Naive thymus-derived CD4-positive, alpha-beta T cell (primary cell): ENCODE data around the gene PEX11G. TPM values are rescaled to one million over a fixed set of nuclear protein-coding genes. Genes with fewer than 3 reads are reported as not detected.

Experiments
- ATAC-seq: fragments of 150-1000 bp; cut with Tn5 transposase; 2 replicates; pipeline ENCODE4 v1.10.0; 2021; ENCODE audit warnings: mild to moderate bottlenecking, moderate library complexity
- CTCF ChIA-PET: fragments of 350-600 bp; sonication (Branson Sonifier 250); formaldehyde crosslinking; loops from one replicate; lab custom pipeline; 2021; ENCODE audit warnings: antibody characterized with exemption; lab: Charles Lee
- POLR2A ChIA-PET: fragments of 350-600 bp; sonication (Branson Sonifier 250); formaldehyde crosslinking; loops from one replicate; lab custom pipeline; 2021; ENCODE audit warnings: antibody characterized with exemption, inconsistent platforms; lab: Charles Lee
- DNase-seq, 9 donors: peaks; one replicate each; pipeline versions ENCODE4 v3.0.0 to v3.0.0-alpha.2; 2020 to 2022; ENCODE audit warnings: mixed read lengths in 1 of 9
- H3K27ac ChIP-seq: one replicate; pipeline ENCODE4 v1.7.0; 2013; ENCODE audit warnings: mild to moderate bottlenecking, low read depth, low read length, moderate library complexity
- H3K27me3 ChIP-seq, 2 donors: one replicate each; pipeline ENCODE4 v1.7.0; 2013; ENCODE audit warnings: low read length in 2 of 2, mild to moderate bottlenecking in 2 of 2, moderate library complexity in 2 of 2; ENCODE audit not compliant: control insufficient read depth in 2 of 2, insufficient read depth in 2 of 2
- H3K36me3 ChIP-seq, 3 experiments: 1 replicate in 2 of 3; 2 replicates in 1 of 3; pipeline ENCODE4 v1.7.0; 2013; ENCODE audit warnings: low read length in 3 of 3, mild to moderate bottlenecking in 3 of 3, moderate library complexity in 1 of 3; ENCODE audit not compliant: insufficient read depth in 3 of 3, control insufficient read depth in 2 of 3
- H3K4me1 ChIP-seq, 2 donors: one replicate each; pipeline ENCODE4 v1.7.0; 2013; ENCODE audit warnings: low read length in 2 of 2, mild to moderate bottlenecking in 2 of 2, moderate library complexity in 1 of 2; ENCODE audit not compliant: control insufficient read depth in 2 of 2, insufficient read depth in 2 of 2
- H3K4me3 ChIP-seq: 2 replicates; pipeline ENCODE4 v1.7.0; 2013; ENCODE audit warnings: mild to moderate bottlenecking, low read length
- H3K9me3 ChIP-seq, 3 experiments: 1 replicate in 2 of 3; 2 replicates in 1 of 3; pipeline ENCODE4 v1.7.0; 2013; ENCODE audit warnings: low read length in 3 of 3; ENCODE audit not compliant: control insufficient read depth in 2 of 3
- H3K27ac Mint-ChIP-seq, 9 donors: one replicate each; pipeline ENCODE4 v1.8.0; 2020 to 2022; ENCODE audit warnings: mixed read lengths in 9 of 9, mild to moderate bottlenecking in 8 of 9, moderate library complexity in 5 of 9, inconsistent platforms in 2 of 9
- H3K27me3 Mint-ChIP-seq, 5 donors: one replicate each; pipeline ENCODE4 v1.8.0; 2021 to 2022; ENCODE audit warnings: mixed read lengths in 5 of 5, mild to moderate bottlenecking in 1 of 5
- H3K36me3 Mint-ChIP-seq, 5 donors: one replicate each; pipeline ENCODE4 v1.8.0; 2020 to 2022; ENCODE audit warnings: mixed read lengths in 5 of 5, mild to moderate bottlenecking in 3 of 5, inconsistent platforms in 1 of 5
- H3K4me1 Mint-ChIP-seq, 7 donors: one replicate each; pipeline ENCODE4 v1.8.0; 2020 to 2022; ENCODE audit warnings: mixed read lengths in 7 of 7, mild to moderate bottlenecking in 3 of 7, inconsistent platforms in 1 of 7
- H3K4me3 Mint-ChIP-seq, 10 donors: one replicate each; pipeline ENCODE4 v1.8.0; 2020 to 2022; ENCODE audit warnings: mild to moderate bottlenecking in 10 of 10, mixed read lengths in 10 of 10, moderate library complexity in 6 of 10, inconsistent platforms in 2 of 10
- H3K9me3 Mint-ChIP-seq, 11 donors: one replicate each; pipeline ENCODE4 v1.8.0; 2020 to 2022; ENCODE audit warnings: mixed read lengths in 11 of 11, mild to moderate bottlenecking in 4 of 11, inconsistent platforms in 1 of 11, moderate library complexity in 1 of 11
- intact Hi-C, 2 donors: fragments of 100-400 bp; cut with micrococcal nuclease; formaldehyde crosslinking; loops; one replicate each; pipeline ENCODE4 v1.15.1; 2023
- polyA plus RNA-seq, 2 donors: library from polyadenylated mRNA; unstranded; fragments of 300-500 nt; fragmentation: Illumina TruSeq; gene quantifications; one replicate each; pipeline ENCODE4 v1.2.3, GENCODE V29; 2021
- total RNA-seq, 6 experiments: library from RNA in 5 of 6; stranded (reverse) in 5 of 6; gene quantifications; 1 replicate in 5 of 6; 2 replicates in 1 of 6; pipeline ENCODE4 v1.2.3 and lab custom pipeline; 2021 to 2026

The PEX11G gene
- total and polyA plus RNA-seq, 7 experiments from 2014 or later, result 0.59 to 1.6 (median 0.77) TPM

DNA sequence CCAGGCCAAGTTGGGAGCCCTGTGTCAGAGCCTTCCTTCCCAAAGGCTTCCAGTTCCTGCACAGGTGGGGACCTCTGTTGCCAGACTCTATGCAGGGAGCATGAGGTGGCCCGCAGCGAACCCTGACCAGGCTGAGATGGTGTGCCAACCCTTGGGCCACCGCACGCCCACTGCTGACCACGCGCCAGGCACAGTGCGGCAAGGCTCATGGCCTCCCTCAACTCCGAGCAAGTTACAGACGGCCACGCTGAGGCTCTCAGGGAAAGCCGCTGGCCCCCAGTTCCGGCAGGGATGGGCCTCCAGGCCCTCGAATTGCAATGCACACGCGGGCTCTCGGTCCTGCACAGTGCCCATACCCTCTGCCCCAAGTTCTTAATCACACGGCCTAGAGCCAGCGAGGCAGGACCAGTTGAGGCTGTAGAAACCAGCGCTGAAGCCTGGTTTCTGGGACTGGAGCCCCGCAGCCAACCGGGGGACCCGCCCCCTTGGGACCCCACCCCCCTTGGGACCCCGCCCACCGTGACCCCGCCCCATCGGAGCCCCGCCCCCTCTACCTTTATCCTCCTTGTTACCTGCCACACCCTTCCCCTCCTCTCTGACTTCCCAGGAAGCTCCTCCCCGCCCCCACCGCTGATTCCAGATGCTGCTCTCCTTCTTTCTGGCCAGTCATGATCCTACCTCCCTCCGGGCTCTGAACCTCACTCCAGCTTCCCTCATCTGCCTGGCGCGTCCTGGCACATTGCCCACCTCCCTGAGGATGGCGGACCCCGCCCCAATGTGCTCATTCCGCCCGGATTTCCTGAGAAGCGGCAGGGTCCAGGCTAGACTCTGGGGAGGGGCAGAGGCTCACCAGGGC lies 6.0 kb downstream of the PEX11G start:
- DNase-seq, result no peak
- ATAC-seq, result peak; percentile 30
- POLR2A ChIA-PET, result interaction anchor here (0.6 kb wide), 1 partner anchor 226 kb away, joined by 3 read pairs; no protein-coding TSS in a partner anchor
- no peaks in the 10 kb centered on the region for H3K36me3 ChIP-seq
- Mint-ChIP-seq H3K27me3 (no peaks in the 10 kb centered on the region), H3K36me3 (no peaks in the 10 kb centered on the region), H3K4me1 (peaks cover 5 to 22% (median 11%) of the 10 kb centered on the region in 7 donors), H3K4me3 (peak overlapping the region in 8 of 10 donors; percentile 5 to 68 (median 42)), H3K27ac (peak overlapping the region in 7 of 9 donors; percentile 25 to 85 (median 67)), H3K9me3 (peaks cover 0 to 32% (median 0%) of the 10 kb centered on the region in 11 donors)
- H3K9me3 ChIP-seq, result no peaks in the 10 kb centered on the region
- no peak overlapping the region for H3K27ac ChIP-seq
- peaks cover 0 to 9% of the 10 kb centered on the region in 2 donors for H3K4me1 ChIP-seq
- H3K27me3 ChIP-seq, result no peaks in the 10 kb centered on the region
- intact Hi-C loops, result no loop called here
- CTCF ChIA-PET, result no interaction called here
- H3K4me3 ChIP-seq, result no peak overlapping the region

DNA sequence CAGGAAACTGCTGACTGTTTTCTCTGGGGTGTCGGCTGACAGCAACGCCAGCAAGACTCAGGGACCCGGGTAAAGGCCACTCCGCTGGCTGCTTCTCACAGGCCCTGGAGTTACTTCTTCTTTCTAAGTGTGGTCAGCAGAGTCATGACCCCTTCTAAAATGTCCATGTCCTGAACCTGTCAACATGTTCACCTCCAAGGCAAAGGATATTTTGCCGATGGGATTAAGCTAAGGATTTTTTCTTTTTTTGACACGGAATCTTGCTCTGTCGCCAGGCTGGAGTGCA lies 7.9 kb downstream of the PEX11G start:
- peak overlapping the region in 3 of 10 donors; percentile 14 to 35 (median 19) for H3K4me3 Mint-ChIP-seq
- Histone ChIP-seq H3K27ac (no peak overlapping the region), H3K4me1 (peaks cover 0 to 9% of the 10 kb centered on the region in 2 donors), H3K4me3 (no peak overlapping the region), H3K36me3 (no peaks in the 10 kb centered on the region), H3K27me3 (no peaks in the 10 kb centered on the region), H3K9me3 (no peaks in the 10 kb centered on the region)
- H3K9me3 Mint-ChIP-seq, result peaks cover 0 to 32% (median 0%) of the 10 kb centered on the region in 11 donors
- H3K27me3 Mint-ChIP-seq, result no peaks in the 10 kb centered on the region
- DNase-seq (no peak), ATAC-seq (no peak)
- H3K27ac Mint-ChIP-seq, result peak overlapping the region in 6 of 9 donors; percentile 8 to 93 (median 64)
- no peaks in the 10 kb centered on the region for H3K36me3 Mint-ChIP-seq
- peaks cover 5 to 22% (median 11%) of the 10 kb centered on the region in 7 donors for H3K4me1 Mint-ChIP-seq
- intact Hi-C loops, result no loop called here
- POLR2A ChIA-PET, result no interaction called here
- CTCF ChIA-PET, result no interaction called here

DNA sequence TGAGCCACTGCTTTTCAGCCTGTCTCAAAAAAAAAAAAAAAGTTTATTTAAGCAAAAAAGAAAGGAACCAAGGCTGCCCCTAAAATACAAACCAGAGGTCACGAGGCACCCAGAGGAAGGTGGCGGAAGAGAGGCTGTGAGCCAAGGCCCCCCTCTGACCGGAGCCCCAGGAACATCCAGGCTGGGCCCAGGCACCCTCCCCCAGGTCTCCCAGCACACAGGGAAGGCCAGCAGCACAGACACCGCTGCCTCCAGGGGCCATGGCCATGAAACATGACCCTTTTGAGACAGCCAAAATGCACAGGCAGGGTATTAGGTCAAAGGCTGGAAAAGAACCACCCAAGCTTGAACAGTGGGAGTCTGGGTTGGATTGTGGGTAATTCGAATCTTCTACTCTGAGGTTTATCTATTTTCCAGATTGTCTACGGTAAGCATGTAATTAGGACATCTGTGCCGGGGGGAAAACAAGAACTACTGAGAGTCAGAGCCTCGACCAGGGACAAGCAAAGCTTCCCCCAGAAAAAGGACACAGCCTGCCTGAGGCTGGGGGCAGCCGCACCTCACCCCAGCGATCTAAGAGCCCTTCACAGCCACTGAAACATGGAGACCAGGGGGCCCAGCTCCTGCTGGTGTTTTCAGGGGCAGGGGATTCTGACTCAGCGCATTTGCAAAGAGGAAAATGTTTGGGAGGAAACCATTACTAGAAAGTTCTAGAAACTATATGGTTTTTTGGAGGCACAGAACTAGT lies 8.4 kb downstream of the PEX11G start:
- no peak overlapping the region for H3K4me3 ChIP-seq
- no peaks in the 10 kb centered on the region for H3K27me3 Mint-ChIP-seq
- ChIA-PET CTCF (no interaction called here), POLR2A (no interaction called here)
- peaks cover 0 to 9% of the 10 kb centered on the region in 2 donors for H3K4me1 ChIP-seq
- no peak for DNase-seq
- no peaks in the 10 kb centered on the region for H3K27me3 ChIP-seq
- no peaks in the 10 kb centered on the region for H3K36me3 ChIP-seq
- H3K4me1 Mint-ChIP-seq, result peaks cover 5 to 22% (median 11%) of the 10 kb centered on the region in 7 donors
- H3K4me3 Mint-ChIP-seq, result peak overlapping the region in 3 of 10 donors; percentile 30 to 67 (median 66)
- no peak overlapping the region for H3K27ac ChIP-seq
- no peaks in the 10 kb centered on the region for H3K36me3 Mint-ChIP-seq
- H3K9me3 ChIP-seq, result no peaks in the 10 kb centered on the region
- no peak for ATAC-seq
- H3K27ac Mint-ChIP-seq, result peak overlapping the region in 7 of 9 donors; percentile 42 to 93 (median 59)
- peaks cover 0 to 30% (median 0%) of the 10 kb centered on the region in 11 donors for H3K9me3 Mint-ChIP-seq
- intact Hi-C loops, result no loop called here

DNA sequence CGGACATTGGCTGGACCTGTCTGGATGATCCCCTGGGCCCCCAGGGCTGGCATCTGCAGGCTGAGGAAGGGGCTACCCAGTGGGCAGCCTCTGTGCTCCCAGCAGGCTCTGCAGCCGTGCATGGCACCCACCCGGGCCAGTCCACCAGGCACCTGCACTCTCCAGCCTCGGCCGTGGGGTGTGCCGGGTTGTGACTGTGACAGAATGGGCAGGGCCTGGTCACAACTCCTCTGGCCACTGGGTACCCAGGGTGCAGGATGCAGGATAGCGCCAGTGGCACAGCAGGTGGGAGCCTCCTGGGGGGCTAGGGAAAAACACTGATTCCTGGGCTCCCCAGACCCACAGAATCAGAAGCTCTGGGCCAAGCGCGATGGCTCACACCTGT lies 10.0 kb downstream of the PEX11G start:
- DNase-seq, result no peak
- H3K4me3 ChIP-seq, result no peak overlapping the region
- intact Hi-C loops, result no loop called here
- Mint-ChIP-seq H3K4me3 (peak overlapping the region in 1 of 10 donors; percentile 35), H3K36me3 (no peaks in the 10 kb centered on the region), H3K27me3 (no peaks in the 10 kb centered on the region), H3K27ac (peak overlapping the region in 2 of 9 donors; percentile 80 to 83), H3K9me3 (peaks cover 0 to 24% (median 0%) of the 10 kb centered on the region in 11 donors), H3K4me1 (peaks cover 5 to 16% (median 9%) of the 10 kb centered on the region in 7 donors)
- H3K4me1 ChIP-seq, result peaks cover 0 to 8% of the 10 kb centered on the region in 2 donors
- no peaks in the 10 kb centered on the region for H3K27me3 ChIP-seq
- H3K36me3 ChIP-seq, result no peaks in the 10 kb centered on the region
- ChIA-PET CTCF (no interaction called here), POLR2A (no interaction called here)
- H3K9me3 ChIP-seq, result no peaks in the 10 kb centered on the region
- ATAC-seq, result no peak
- H3K27ac ChIP-seq, result no peak overlapping the region

DNA sequence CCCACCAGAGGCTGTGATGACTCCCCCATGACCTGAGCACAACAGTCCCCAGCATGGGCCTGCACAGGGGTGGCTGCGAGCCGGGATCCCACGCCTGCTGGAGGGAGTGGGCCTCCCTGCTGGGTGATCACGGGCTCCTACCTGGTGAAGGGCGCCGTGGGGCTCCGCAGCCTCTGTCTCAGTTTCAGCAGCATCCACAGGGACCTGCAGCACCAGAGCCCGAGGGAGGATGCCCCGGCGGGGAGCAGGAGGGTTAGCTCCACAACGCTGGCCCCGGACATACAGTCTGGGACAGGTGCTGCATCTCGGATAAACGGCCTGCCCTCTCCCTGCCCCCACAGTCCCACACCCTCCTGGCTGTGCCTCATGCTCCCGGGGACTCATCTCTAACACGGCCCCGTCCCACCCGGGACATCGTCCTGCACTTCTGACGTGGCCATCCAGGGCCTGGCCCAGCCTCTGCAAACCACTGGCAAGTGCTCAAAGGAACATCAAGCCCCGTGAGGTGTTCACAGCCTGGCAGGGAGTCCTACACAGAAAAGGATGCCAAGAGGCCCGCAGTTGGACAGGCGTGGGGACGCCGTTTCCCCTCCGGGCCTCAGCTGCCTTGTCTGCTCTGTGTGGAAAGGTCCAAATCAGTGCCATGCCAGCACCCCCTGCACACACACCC lies 10.5 kb downstream of the PEX11G start:
- H3K36me3 ChIP-seq, result no peaks in the 10 kb centered on the region
- H3K27ac ChIP-seq, result no peak overlapping the region
- Mint-ChIP-seq H3K9me3 (peaks cover 0 to 22% (median 0%) of the 10 kb centered on the region in 11 donors), H3K4me1 (peaks cover 3 to 11% (median 4%) of the 10 kb centered on the region in 7 donors), H3K27me3 (no peaks in the 10 kb centered on the region), H3K27ac (peak overlapping the region in 6 of 9 donors; percentile 37 to 75 (median 58)), H3K36me3 (no peaks in the 10 kb centered on the region), H3K4me3 (peak overlapping the region in 3 of 10 donors; percentile 13 to 62 (median 45))
- H3K9me3 ChIP-seq, result no peaks in the 10 kb centered on the region
- H3K4me3 ChIP-seq, result no peak overlapping the region
- ATAC-seq (peak; percentile 7), DNase-seq (peak in 1 of 9 donors; percentile 27)
- ChIA-PET CTCF (no interaction called here), POLR2A (interaction anchor here (0.7 kb wide), 1 partner anchor 97 kb away, joined by 4 read pairs; no protein-coding TSS in a partner anchor)
- H3K4me1 ChIP-seq, result peaks cover 0 to 3% of the 10 kb centered on the region in 2 donors
- intact Hi-C loops, result no loop called here
- no peaks in the 10 kb centered on the region for H3K27me3 ChIP-seq

DNA sequence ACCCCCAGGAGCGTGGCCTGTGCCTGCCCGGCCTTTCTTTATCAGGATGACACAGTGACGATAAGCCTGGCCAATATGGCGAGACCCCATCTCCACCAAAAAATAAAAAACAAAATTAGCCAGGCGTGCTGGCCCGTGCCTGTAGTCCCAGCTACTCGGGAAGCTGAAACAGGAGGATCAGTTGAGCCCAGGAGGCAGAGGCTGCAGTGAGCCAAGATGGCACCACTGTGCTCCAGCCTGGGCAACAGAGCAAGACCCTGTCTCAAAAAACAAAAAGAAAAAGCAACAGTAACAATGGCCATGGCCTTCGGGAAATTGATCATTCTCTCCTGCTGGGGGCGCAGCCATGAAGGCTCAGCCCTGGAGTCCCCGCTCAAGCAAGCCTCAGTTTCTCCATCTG lies 11.1 kb downstream of the PEX11G start:
- peak overlapping the region in 3 of 10 donors; percentile 13 to 62 (median 45) for H3K4me3 Mint-ChIP-seq
- ChIA-PET CTCF (no interaction called here), POLR2A (interaction anchor here (0.7 kb wide), 1 partner anchor 97 kb away, joined by 4 read pairs; no protein-coding TSS in a partner anchor)
- H3K36me3 Mint-ChIP-seq, result peaks cover 0 to 3% (median 2%) of the 10 kb centered on the region in 5 donors
- Histone ChIP-seq H3K36me3 (peaks cover 0 to 3% (median 0%) of the 10 kb centered on the region in 3 experiments), H3K4me3 (no peak overlapping the region), H3K27ac (no peak overlapping the region), H3K4me1 (no peaks in the 10 kb centered on the region), H3K9me3 (no peaks in the 10 kb centered on the region), H3K27me3 (no peaks in the 10 kb centered on the region)
- H3K27me3 Mint-ChIP-seq, result no peaks in the 10 kb centered on the region
- intact Hi-C loops, result no loop called here
- ATAC-seq (no peak), DNase-seq (no peak)
- peaks cover 0 to 20% (median 0%) of the 10 kb centered on the region in 11 donors for H3K9me3 Mint-ChIP-seq
- peak overlapping the region in 6 of 9 donors; percentile 37 to 75 (median 57) for H3K27ac Mint-ChIP-seq
- H3K4me1 Mint-ChIP-seq, result peaks cover 0 to 8% (median 0%) of the 10 kb centered on the region in 7 donors
